Transverse colon (tissue), 3 donors: ENCODE data around the gene PLAAT5.

Experiments
- EP300 ChIP-seq: sonication (generic); formaldehyde crosslinking; IDR thresholded peaks from one replicate; pipeline ENCODE4 v1.6.1; 2017; ENCODE audit warnings: antibody characterized with exemption, low read depth
- POLR2A ChIP-seq: fragments of 450-650 bp; IDR thresholded peaks from one replicate; pipeline ENCODE4 v1.6.1; 2016; ENCODE audit warnings: antibody characterized with exemption, mild to moderate bottlenecking, moderate library complexity
- TF ChIP-seq, protein P1 (sequence below), 5 experiments: fragments of 200-600 bp in 3 of 5; fragments of 450-650 bp in 2 of 5; sonication (generic) in 3 of 5; IDR thresholded peaks; 1 replicate in 2 of 5; 2 replicates in 3 of 5; pipeline ENCODE4 v1.5.1; 2016 to 2017; ENCODE audit warnings: antibody characterized with exemption in 5 of 5, inconsistent platforms in 3 of 5, mild to moderate bottlenecking in 2 of 5, moderate library complexity in 1 of 5

DNA sequence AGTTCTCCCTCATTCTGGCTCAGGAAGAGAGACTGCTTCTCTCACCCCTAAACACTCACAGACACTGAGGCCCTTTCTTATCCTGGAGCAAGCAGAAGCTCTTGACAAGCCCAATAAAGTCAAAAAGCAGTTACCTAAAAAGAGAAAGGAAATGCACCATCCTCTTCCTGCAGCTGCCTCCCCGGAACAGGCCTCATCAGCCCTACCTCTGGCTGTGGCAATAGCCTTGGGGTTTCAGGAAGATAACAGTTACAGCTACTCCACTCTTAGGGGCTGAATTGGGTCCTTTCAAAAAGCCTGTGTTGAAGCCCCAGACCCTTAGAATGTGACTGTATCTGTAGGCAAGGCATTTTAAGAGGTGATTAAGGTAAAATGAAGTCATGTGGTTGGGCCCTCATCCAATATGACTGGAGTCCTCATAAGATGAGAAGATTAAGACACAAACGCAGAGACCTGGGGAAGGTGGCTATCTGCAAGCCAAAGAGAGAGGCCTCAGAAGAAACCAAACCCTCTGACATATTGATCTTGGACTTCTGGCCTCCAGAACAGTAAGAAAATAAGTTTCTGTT is 11.4 kb upstream of the PLAAT5 start:
- TF ChIP-seq, protein P1, sequence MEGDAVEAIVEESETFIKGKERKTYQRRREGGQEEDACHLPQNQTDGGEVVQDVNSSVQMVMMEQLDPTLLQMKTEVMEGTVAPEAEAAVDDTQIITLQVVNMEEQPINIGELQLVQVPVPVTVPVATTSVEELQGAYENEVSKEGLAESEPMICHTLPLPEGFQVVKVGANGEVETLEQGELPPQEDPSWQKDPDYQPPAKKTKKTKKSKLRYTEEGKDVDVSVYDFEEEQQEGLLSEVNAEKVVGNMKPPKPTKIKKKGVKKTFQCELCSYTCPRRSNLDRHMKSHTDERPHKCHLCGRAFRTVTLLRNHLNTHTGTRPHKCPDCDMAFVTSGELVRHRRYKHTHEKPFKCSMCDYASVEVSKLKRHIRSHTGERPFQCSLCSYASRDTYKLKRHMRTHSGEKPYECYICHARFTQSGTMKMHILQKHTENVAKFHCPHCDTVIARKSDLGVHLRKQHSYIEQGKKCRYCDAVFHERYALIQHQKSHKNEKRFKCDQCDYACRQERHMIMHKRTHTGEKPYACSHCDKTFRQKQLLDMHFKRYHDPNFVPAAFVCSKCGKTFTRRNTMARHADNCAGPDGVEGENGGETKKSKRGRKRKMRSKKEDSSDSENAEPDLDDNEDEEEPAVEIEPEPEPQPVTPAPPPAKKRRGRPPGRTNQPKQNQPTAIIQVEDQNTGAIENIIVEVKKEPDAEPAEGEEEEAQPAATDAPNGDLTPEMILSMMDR (IDR thresholded peaks at IDR 0.05): no peak
- TF ChIP-seq POLR2A (no peak), EP300 (no peak)
